Gastroesophageal sphincter (tissue), 3 donors: ENCODE measurements around the gene NABP1.

ENCODE experiments used
- POLR2AphosphoS5 ChIP-seq: sonication (generic); formaldehyde crosslinking; IDR thresholded peaks from one replicate; pipeline ENCODE4 v1.6.1; 2017; ENCODE audit warnings: antibody characterized with exemption
- TF ChIP-seq, protein P1 (sequence below), 4 experiments: fragments of 200-600 bp in 2 of 4; fragments of 450-650 bp in 2 of 4; sonication (generic) in 1 of 4; IDR thresholded peaks; one replicate each; pipeline ENCODE4 v1.5.1; 2017 to 2019; ENCODE audit warnings: antibody characterized with exemption in 4 of 4, mild to moderate bottlenecking in 2 of 4, moderate library complexity in 2 of 4

DNA sequence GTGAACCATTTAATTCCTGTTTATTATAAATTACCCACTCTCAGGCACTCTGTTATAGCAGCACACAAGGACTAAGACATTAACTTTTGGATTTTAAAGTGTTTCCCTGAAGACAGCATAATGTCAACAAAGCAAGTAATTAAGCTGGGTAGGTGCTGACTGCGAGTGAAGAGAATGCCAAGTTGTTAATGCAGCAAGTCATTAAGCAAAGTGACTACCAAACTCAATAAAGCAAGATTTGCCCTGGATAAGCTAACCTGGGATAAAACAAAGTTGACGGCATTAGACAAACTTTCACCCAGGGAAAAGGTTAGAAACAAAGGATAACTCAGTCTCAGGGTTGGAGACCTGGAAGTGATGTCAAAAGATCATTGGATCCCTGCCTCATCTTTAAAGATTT lies 28.4 kb upstream of the NABP1 start:
- TF ChIP-seq, protein P1, sequence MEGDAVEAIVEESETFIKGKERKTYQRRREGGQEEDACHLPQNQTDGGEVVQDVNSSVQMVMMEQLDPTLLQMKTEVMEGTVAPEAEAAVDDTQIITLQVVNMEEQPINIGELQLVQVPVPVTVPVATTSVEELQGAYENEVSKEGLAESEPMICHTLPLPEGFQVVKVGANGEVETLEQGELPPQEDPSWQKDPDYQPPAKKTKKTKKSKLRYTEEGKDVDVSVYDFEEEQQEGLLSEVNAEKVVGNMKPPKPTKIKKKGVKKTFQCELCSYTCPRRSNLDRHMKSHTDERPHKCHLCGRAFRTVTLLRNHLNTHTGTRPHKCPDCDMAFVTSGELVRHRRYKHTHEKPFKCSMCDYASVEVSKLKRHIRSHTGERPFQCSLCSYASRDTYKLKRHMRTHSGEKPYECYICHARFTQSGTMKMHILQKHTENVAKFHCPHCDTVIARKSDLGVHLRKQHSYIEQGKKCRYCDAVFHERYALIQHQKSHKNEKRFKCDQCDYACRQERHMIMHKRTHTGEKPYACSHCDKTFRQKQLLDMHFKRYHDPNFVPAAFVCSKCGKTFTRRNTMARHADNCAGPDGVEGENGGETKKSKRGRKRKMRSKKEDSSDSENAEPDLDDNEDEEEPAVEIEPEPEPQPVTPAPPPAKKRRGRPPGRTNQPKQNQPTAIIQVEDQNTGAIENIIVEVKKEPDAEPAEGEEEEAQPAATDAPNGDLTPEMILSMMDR (IDR thresholded peaks at IDR 0.05) = no peak
- TF ChIP-seq POLR2AphosphoS5 = no peak
